Measurements from ENCODE around the gene CHD5.

GRCh38 chr1:6121021-6121421 lies 59.1 kb downstream of the CHD5 start:
- TF ChIP-seq SNAI2 (CRISPR knock-in tag; IDR thresholded peaks at IDR 0.05) (no peak), OSR1 (CRISPR knock-in tag; IDR thresholded peaks at IDR 0.05) (no peak), ZFP30 (CRISPR knock-in tag; IDR thresholded peaks at IDR 0.05) (no peak), PPARA (CRISPR knock-in tag; IDR thresholded peaks at IDR 0.05; ENCODE audit: borderline replicate concordance) (no peak), ARNTL (CRISPR knock-in tag; IDR thresholded peaks at IDR 0.05; ENCODE audit: borderline replicate concordance, low read depth) (no peak), PATZ1 (CRISPR knock-in tag; IDR thresholded peaks at IDR 0.05; ENCODE audit: borderline replicate concordance) (no peak), ISL1 (CRISPR knock-in tag; IDR thresholded peaks at IDR 0.05) (no peak), ZFP3 (CRISPR knock-in tag; IDR thresholded peaks at IDR 0.05) (no peak), RARB (CRISPR knock-in tag; IDR thresholded peaks at IDR 0.05) (no peak)

All from SK-N-SH treated with all-trans-retinoic acid at 6 μM for 48 hours (cell line).